Hematopoietic multipotent progenitor cell treated with erythropoietin and hydrocortisone succinate and interleukin-3 and kit ligand, for 6 days (in vitro differentiated cells): ENCODE measurements around the gene HIRA.
"Not testable (repeated sequence)": the region's sequence is repeated elsewhere in the genome, so short reads cannot be mapped to it uniquely, and the experiment has no call there.

Experiments used
- DNase-seq: peaks from one replicate; pipeline ENCODE4 v3.0.0-alpha.2; 2015

HIRA gene

DNA sequence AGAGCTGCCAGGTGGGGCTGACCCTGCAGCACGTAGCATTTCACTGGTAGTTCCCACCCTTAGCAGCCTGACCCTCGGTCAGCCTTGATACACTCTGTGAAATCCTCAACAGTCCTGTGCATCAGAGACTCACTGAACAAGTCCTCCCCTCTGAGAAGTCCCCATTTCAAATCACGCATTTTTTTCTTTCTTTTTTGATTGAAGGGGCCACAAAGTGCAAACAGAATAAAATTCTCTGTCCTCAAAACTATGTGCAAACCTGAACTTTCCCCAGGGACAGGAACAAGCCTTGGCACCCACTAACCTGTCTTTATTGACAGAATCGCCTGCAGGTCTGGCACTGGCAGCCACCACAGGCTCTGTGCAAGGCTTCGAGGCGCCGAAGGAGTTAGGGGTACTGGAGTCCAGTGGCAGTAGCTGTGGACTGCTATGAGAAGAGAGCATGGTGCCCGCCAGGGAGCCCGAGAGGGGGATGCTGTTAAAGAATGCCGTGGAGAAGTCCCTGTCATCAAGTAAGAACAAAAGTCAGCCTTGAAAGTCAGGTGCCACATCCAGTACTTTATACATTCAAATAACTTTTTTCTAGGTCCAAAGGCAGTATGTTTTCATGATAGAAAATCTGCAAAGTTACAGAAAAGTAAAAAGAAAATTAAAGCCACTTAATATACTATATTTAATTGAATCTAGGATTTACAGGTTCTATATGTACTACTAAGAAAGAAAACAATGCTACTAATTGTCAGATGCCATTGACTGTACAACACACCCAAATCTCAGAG is 53.8 kb downstream of the HIRA start:
- no peak for DNase-seq

- no peak for DNase-seq
Observed at GRCh38 chr22:19376971-19377370, 54.6 kb downstream of the HIRA start.

GRCh38 chr22:19376247-19376646 is 55.3 kb downstream of the HIRA start:
- DNase-seq, result no peak

DNA sequence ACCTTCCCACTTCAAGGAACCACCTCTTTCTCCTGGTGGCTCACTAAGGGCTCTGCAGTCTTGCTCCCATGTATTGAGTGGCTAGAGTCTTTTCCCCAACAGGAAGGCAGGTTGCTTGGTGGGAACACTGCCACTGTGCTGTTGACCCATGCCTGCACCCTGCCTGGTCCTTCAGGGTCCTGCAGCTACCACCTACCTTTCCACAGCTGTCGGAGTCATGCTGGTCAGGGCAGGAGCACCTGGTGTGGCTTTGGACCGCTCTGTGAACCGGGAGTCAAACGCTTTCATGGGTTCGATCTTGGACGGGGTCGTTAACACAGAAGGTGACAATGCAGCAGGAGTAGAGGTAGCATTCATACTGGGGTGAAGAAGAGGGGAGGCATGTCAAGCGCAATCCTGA is 56.1 kb downstream of the HIRA start:
- DNase-seq, result no peak

DNA sequence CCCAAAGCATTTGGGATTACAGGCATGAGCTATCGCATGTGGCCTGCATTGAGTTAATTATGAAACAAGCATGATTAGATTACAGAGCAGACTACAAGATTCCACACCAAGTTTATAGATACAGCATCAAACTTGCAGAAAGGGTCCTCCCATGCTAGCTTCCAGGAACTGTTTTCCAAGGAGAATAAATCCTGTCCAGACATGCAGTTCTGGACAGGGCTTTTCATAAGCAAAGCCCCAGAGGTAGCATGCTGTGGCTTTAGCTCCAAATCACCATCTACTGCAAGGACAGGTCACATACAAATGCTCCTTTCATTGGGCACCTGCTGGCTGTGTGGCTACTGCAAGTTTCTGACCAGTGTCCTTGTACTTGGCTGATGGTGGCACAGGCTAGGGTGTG is 57.1 kb downstream of the HIRA start:
- DNase-seq, result no peak

DNA sequence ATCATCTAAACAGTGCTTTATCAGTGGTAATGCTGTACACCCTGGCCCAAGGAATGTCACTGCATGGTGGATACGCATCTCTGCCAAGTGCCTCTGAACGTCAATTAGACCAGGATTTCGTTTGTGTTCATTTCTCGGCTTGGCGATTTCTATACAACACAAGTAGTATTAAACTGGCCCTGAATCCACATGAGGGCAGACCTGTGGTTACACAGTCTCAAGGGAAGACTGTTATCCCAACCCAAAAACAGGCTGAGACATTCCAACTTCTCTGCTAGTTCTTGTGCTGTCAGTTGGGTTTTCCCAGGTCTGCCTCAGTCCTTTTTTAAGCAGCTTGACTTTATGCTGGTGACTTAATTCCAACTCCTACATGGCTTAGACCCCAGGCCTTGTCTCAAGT is 58.1 kb downstream of the HIRA start:
- DNase-seq, result no peak

DNA sequence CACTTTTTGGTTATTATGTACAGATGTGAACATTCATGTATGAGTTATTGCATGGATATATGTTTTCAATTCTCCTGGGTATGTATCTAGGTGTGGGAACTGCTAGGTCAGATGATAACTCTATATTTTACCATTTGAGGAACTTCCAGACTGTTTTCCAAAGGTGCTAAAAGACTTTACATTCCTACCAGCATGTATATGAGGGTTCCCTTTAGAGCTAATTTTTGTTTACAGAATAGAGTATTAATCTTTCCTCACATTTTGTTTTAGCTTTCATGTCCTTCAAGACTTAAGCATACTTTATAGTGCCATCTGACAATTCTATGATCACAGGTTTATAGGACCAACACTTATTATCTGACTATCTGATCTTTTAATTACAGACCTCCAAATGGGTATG is 59.6 kb downstream of the HIRA start:
- no peak for DNase-seq

- DNase-seq, result no peak
Observed at GRCh38 chr22:19368876-19369275, 62.7 kb downstream of the HIRA start.

- DNase-seq, result no peak
Observed at GRCh38 chr22:19367763-19368367, 63.7 kb downstream of the HIRA start.

GRCh38 chr22:19363541-19363940 is 68.0 kb downstream of the HIRA start:
- not testable (repeated sequence) for DNase-seq

- DNase-seq, result no peak
Observed at GRCh38 chr22:19361501-19362103, 69.9 kb downstream of the HIRA start.

- DNase-seq, result no peak
Observed at GRCh38 chr22:19360862-19361261, 70.7 kb downstream of the HIRA start.

DNA sequence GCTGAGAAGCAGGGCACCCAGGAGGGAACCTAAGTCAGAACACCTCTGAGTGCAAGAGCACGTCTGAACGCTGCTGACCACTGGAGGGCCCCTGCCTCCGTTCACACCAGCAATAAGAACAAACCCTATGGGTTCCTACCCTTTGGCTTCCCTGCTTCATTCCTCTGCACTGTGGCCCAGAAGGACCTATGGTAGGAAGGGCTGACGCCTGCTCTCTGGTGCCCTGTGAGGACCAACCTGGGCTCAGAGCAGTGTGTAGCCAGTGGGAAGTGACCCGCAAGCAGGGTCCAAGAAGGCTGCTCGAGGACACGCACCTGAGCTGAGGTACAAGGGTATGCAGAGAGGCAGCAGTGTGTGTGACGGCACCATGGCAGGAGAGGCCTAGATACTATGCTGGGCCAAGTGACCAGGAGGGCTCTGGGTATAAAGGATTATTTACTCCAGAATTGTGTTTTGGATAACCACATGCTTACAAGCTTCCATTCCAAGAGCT is 71.2 kb downstream of the HIRA start:
- no peak for DNase-seq

DNA sequence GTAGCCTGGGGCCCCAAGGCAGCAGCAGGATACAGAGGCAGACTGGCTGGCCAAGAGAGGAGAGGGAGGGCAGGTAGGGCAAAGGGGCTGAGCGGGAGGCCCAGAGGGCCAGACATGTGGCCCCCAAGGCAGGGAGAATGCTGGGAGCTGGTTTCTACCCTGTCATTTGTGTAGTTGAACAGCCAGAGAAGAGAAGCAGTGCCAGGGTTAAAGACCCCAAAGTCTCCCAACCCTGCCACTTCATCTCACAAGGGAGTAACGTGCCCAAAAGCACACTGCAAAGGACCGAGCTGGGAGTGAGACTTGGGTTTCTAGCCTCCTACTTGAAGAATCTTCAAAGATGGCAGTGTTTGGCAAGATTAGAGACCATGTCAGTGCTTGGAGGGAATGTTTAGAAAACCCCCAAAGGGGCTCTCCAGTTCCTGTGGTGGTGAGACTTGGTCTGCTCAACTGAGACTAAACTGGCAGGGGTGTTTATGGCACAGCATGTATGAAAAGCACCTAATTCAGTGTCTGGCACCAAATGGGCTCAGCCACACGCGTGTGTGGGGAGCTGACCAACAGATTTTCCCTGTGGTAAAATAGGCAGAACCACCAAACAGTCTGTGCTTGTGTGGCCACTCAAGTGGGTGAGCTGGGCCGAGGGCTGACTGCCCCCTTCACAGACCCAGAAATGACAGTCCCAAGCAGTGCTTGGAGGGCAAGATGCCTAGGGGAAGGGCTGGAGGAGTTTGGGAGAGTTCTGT is 71.8 kb downstream of the HIRA start:
- no peak for DNase-seq

- no peak for DNase-seq
Observed at GRCh38 chr22:19358703-19359553, 72.6 kb downstream of the HIRA start.

DNA sequence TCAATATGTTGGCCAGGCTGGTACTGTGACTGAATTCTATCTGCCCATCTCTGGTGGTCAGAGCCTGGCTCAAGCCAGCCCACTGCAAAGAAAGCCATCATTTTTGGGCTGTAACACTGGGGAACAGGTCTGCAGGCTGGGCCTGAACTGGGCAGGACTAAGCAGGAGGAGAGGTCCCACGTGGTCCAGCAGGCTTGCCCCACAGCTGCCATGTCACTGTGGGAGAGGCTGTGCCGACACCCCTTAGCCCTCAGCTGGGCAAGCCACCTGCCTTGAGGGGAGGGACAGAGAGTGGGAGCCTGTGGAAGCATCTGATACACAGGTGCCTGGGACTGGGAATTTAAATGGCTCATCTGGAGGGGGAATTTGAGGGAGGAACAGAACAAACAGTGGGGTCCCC is 73.3 kb downstream of the HIRA start:
- no peak for DNase-seq

DNA sequence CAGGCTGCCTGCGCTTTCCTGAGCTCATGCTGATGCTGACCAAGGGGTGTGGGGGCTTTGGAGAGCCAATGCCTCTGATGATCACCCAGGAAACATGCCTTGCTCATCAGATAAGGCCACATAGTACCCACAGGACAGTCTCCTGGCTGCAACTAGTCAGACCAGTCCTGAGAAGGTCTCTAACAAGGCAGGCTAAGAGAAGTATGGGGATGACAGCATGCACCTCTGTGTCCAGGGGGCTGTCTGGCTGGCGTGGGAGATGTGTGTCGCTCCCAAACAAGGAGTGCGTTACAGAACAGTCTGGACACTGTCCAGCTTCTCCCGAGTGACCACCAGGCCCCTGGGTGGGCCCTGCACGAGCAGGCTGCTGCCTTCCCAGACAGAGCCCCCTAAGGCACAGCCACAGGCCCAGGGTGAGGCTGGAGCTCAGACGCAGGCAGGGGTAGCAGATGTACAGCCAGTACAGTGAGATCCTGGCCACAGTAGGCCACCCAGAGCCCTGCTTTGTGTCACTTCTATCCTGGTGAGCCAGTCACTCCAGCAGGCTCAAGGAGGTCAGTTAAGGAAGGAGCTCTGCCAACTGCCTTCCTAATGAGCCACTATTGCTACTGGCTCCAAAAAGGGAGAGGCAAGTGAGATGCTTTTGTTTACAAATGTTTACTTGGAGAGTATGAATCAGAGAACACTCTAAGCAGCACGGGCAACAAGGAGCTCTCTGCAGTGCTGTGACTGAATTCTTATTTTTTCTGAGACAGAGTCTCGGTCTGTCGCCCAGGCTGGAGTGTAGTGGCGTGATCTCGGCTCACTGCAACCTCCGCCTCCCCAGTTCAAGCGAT is 74.0 kb downstream of the HIRA start:
- DNase-seq, result no peak

GRCh38 chr22:19356708-19357269 is 74.7 kb downstream of the HIRA start:
- no peak for DNase-seq

GRCh38 chr22:19355413-19356157 is 75.9 kb downstream of the HIRA start:
- no peak for DNase-seq

- DNase-seq, result no peak
Observed at GRCh38 chr22:19354201-19354600, 77.3 kb downstream of the HIRA start.
